ENCODE results near the gene PNMA6E.

PNMA6E gene

DNA sequence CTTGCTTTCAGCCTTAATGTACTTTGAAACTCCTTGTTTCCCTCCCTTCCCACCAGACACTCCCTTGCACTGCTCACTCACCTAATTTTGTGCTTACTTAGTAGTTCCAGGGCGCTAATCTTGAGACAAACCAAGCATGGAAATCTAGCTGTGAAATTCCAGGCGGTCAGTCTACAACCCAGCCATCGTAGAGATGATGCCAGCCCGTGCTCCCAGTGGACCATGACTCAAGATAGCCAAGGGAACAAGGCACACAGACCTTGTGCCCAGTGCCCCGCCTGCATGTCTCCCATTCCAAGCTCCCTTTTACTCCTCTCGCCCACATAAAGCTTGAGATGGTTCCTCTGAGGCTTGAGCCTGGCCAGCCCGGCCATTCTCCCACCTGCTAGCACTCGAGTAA lies 33.7 kb upstream of the PNMA6E start:
- DNase-seq, result no peak

DNA sequence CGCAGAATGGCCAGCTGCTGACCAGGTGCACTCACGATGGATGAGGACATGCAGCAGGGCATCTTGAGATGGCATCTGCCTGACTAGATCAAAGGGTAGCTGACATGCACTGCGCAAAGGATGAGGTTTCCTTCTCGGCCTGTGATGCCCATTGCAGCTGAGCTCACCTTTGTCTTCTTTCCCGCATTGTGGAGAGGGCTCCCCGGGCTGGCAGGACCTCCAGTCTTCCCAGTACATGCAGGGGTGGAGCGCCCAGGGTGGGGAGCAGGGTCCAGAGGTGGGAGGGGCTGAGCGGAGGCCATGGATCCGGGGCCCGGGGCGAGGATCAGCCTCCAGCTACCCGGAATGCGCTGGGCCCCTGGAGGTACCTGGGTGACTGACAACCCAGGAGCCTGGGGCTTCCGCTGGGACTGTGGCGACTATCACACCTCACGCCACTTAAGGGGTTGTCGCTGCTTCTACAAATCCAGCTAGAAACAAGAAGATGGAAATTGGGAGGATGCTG lies 32.7 kb upstream of the PNMA6E start:
- no peak for DNase-seq

DNA sequence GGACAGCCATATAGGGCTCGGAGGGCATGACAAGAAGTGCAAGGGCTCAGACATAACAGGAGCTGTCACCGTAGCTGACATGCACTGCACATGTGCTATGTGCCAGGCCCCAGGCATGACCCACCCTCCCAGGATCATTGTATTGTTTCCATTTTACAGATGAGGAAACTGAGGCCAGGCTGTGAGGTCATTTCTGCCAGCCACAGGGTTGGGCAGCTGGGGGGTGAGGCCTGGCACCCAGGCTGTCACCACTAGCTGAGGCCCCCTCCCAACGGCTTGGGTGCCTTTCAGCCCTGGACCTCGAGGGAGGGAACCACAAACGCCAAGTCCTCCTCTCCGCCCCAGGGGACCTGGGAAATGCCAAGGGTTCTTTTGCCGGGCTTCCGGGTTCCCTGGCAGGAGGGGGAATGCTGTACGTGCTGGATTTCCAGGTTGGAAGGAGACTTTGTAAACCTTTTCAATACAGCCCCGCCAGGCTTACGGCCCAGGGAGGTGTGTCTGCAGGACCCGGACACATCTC lies 32.1 kb upstream of the PNMA6E start:
- no peak for DNase-seq

DNA sequence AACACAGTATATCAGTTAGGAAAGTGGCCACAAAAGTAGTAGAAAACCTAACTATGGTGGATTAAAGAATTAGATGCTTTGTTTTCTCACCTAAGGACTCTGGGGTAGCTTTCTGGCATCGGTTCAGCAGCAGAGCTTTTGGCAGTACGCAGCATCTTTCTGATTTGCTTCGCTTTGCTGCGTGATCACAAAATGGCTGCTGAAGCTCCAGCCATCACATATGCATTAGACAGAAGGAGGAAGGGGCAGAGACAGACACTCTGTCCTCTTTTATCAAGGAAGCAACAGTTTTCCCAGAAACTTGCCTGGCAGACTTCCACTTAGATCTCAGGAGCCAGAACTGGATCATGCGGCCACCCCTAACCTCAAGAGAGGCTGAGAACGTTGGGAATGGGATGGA lies 29.6 kb upstream of the PNMA6E start:
- no peak for DNase-seq

DNA sequence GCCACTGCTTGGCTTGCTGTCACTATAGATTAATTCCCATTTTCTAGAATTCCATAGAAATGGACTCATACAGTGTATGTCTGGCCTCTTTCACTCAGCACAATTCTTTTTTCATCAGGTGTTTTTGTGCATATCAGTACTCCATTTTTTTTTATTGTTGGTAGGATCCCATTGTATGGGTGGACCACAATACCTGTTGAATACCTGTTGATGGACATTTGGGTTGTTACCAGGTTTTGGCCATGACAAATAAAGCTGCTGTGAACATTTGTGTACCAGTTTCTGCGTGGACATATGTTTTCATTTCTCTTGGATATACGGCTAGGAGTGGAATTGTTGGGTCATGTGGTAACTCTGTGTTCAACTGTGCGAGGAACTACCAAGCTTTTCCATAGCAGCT lies 25.1 kb upstream of the PNMA6E start:
- no peak for DNase-seq

DNA sequence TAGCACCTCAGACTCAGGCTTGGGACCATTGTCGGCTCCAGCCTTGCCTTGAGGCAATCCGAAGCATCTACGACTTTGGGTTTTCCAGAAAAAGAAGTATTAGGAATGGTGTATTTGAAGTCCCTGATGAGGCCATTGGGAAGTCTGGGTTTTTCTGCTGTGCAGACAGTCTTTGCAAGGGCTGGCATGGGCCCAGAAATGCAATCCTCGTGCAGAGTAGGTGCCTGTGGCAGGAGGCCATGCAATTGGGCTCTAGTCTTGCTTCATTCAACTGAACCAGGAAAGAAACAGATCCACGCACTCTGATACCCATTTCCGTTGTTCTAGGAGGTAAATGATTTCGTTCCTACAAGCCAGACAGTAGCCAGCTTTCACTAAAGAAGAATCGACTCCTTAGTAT lies 22.5 kb upstream of the PNMA6E start:
- DNase-seq, result no peak

DNA sequence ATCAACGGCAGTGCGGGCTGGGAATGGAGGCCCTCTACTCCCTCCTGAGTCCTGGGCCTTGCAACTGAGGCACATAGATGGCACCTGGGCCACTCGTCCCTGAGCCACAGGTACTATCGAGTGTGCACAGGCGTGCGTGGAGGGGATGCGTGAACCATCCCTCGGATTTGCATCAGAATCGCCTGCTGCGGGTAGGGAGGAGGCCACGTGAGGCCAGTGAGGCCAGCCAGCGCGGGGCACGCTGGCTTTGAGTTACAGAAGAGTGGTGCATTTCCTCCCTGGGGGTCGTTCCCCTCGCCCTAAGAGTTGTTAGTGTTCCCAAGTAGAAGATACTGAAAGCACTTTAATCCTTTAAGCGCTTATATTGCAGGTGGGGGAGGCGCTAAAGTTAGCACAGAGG lies 20.7 kb upstream of the PNMA6E start:
- DNase-seq, result no peak

DNA sequence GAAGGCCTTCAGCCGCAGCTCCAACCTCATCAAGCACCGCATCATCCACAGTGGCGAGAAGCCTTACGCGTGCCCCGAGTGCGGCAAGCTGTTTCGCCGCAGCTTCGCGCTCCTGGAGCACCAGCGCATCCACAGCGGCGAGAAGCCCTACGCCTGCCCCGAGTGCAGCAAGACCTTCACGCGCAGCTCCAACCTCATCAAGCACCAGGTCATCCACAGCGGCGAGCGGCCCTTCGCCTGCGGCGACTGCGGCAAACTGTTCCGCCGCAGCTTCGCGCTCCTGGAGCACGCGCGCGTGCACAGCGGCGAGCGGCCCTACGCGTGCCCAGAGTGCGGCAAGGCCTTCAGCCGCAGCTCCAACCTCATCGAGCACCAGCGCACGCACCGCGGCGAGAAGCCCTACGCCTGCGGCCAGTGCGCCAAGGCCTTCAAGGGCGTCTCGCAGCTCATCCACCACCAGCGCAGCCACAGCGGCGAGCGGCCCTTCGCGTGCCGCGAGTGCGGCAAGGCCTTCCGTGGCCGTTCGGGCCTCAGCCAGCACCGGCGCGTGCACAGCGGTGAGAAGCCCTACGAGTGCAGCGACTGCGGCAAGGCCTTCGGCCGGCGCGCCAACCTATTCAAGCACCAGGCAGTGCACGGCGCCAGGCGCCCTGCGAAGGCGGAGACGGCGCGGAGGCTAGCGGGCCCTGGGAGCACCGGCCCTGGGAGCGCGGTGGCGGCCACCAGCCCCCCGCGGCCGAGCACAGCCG lies 19.9 kb upstream of the PNMA6E start:
- DNase-seq, result no peak

DNA sequence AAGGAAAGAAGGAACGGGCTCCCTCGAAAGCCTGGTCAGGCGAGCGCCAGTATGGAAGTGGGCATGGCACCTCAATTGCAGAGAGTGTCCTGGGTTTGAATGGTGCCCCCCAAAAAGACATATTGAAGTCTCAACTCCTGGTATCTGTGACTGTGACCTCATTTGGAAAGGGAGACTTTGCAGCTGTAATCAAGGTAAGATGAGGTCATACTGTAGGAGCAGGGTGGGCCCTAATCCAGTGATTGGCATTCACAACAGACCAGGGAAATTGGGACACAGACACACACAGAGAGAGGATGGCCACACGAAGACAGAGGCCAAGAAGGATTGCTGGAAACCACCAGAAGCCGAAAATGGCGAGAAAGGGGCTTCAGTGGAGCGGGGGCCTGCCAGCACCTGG lies 16.5 kb upstream of the PNMA6E start:
- no peak for DNase-seq

DNA sequence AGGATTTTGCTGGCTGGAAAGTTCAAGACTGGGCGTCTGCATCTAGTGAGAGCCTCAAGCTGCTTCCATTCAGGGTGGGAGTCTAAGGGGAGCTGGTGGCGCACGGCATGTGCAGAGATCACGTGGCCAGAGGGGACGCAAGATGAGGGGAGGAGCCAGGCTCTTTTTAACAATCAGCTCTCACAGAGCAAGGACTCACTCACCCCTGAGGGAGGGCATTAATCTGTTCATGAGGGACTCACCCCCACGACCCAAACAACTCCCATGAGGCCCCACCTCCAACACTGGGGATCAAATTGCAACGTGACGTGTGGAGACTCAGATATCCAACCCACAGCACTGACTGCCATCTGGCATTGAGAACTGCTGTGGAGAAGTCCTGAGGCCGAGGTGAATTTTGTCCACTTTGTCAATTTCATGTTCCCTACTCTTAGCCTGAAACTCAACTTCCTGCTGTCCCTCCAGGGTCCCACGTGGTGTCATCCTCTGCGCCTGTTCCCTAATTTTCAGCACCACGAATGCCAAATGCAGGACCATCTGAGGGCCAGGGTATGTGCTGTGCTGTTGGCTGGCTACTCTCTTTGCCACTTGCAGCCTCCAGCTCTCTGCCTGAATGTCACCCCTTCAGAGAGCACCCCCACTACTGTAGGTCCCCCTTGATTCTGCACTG lies 15.8 kb upstream of the PNMA6E start:
- DNase-seq, result no peak

DNA sequence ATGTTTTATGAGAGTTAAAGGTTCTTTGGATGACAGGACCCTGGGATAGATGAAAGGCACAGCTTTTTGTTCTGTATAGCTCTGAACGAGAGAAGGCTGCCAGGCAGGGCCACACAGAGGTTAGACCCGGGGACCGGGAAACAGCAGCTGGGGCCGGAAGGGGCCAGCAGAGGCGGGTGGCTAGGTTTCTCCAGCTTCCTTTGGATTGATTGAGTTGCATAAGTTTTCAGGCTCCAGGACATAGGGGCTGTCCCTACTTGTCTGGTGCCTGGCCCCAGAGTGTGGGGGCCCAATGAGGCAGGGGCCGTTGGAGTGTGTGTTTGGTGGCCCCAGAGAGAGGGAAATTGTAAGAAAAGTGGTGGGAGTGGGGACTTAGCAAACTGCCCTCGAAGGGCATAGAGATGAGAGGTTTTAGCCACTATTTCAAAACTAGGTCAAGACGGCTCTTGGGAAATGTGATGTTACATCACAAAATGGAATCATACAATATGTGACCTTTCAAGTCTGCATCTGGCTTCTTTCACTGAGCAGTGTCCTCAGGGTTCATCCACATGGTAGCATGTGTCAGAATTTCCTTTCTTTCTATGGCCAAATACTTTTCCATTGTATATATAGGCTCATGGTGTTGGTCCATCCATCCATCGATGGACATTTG lies 13.8 kb upstream of the PNMA6E start:
- DNase-seq, result no peak

DNA sequence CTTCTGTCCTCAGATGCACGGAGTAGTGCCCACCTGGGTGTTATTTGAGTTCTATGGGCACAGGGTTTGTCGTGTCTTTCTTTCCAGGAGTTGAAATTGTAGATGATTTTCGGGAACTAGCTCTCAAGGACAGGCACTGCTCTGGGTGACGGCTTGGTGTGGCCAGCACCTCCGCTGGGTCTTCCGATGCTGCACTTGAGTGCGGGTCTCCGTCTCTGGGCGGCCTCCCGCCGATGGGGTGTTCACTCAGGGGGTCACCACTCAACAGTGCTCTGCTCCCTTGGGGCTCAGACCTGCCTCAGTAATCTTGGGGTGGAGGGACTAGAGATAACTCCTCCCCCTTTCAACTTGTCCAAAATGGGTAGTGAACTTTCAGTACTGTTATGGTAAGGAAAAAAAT lies 12.6 kb upstream of the PNMA6E start:
- DNase-seq, result no peak

DNA sequence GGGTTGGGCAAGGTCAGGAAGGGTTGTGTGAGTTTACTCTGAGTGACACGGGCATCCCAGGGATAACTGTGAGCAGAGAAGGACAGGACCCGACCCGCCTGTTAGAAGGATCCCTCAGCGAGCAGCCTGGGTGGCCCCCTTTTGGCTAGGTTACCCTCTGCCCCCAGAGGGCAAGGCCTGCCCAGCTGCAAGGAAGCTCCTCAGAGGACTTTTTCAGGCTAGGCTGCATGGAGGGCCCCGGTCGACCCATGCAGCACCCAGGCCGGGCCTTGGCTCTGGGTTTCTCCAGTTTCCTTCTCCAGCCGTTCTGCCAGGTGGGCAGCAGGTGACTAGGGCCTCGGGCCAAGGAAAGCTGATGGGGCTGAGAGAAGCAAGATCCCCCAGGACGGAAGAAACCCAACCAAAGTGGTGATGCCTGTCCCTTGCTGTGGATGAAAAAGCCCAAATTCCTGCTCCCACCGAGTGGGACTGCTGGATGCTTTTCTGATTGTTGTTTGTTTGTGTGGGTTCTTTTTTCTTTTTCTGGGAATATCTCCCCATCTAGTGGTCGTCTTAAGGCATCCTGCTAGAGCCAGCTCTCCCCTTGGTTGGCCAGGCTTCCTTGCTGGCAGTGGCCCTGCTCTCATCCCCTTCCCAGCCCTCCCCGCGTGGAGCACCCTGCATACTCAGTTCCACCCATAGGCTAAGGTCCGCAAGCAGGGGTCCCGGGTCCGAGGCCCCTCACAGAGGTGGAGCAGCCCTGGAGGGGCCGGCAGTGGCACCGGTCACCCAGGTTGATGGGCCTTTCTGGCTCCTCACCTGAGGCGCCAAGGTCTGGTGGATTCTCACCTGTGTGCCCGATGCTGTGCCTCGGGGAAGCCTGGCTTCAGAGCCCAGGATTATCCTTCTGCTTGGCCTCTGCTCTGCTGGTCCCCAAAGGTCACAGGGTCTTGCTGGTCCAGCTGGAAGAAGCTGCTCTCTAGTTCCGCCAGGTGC lies 11.9 kb upstream of the PNMA6E start:
- peak; percentile 16 for DNase-seq

DNA sequence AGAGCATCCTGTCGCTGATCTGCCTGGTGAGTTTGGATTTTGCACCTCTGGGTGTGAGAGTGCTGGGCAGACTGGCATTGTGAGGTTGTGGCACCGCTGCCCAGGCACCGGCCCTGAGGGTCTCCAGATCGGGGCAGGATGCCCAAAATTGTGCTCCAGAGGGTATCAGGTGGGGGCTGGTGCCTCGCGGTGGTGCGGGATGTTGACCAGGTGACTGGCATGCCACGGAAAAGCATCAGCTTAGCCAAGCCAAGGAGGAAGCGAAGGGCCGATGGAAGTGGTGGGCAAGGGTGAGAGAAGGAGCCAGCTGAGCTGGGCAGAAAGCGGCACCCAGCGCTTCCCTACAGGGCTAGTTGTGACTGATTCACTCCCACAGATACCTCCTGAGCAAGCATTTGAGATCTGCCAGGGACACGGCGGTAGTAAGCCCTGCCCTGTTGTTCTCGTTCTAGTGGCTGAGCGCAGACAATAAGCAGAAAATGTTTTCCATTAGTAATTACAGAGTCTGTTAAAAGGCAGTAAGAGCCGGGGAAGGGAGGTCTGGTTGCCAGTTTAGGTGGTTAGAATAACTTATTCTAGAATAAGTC lies 10.9 kb upstream of the PNMA6E start:
- peak; percentile 26 for DNase-seq

DNA sequence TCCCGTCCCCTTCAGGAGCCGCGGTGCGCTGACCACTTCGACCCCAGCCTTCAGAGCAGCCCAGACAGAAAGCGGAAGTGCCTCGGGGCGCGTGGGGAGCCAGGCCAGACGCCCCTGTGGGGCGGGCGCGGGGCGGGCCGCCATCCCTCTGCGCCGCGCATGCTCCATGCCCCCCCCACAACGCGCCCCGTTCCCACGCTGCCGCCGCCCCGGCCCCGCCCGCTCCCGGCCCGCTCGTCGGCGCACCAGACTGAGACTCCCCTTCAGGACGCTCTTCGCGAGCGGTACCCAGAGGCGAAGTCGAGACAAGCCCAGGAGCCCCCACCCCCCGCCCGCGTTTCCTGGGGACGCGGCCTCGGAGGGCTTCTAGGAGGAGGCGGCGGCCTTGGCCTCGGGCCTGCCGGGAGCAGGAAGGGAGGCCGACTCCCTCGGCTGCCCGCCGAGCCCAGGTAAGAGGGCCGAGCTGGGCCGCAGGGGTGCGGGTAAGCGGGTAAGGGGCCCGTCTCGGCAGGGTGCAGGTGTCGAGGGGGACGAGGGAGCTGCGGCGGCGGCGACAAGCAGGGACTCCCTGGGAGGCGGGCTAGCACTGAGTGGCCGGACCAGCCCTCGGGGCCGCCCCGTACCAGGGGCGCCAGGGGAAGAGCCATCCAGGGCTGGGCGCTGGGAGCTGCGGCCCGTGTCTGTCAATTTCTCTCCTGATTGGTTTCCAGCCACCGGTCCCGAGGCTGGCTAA lies 10.3 kb upstream of the PNMA6E start, which contains the start of gene ZFP92:
Gene ZFP92, plus strand, starts transcription at position 218 of the 733 bp plus-strand sequence. CDS start 6,851 bp downstream, outside the sequence.
- no peak for DNase-seq

DNA sequence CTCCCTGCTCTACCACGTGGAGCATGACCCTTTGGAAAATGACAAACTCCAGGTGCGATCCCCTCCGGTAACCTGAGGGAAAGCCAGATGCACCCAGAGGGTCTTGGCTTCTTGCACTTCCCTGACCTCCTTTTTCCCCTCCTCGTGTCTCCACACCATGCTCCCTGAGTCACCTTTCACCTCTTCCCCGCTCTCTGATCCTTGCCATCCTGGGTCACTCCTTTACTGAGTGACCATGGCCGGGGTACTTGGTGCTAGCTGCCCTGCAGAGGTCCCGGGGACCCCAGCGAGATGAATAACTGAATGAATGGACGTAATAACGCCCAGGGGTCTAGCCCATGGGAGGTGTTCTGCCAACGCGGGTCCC lies 9.7 kb upstream of the PNMA6E start:
- no peak for DNase-seq

DNA sequence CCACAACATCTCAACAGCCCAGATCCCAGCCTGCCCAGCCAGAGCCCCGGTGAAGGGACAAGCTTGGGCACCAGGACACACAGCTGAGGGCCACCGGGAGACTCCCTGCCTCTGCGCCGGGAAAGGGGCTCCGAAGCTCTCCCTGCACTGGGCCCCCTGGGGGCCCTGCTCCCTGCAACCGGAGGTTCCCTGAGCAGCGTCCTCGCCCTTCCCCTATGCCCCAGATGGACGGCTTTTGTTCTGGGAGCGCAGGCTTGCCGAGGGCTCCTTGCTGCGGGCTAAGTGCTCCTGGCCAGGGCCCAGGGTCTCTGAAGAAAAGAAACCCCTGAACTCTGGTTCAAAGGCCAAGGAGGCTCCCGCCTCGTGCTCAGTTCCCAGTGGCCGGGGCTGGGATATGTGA lies 9.2 kb upstream of the PNMA6E start:
- DNase-seq, result no peak

DNA sequence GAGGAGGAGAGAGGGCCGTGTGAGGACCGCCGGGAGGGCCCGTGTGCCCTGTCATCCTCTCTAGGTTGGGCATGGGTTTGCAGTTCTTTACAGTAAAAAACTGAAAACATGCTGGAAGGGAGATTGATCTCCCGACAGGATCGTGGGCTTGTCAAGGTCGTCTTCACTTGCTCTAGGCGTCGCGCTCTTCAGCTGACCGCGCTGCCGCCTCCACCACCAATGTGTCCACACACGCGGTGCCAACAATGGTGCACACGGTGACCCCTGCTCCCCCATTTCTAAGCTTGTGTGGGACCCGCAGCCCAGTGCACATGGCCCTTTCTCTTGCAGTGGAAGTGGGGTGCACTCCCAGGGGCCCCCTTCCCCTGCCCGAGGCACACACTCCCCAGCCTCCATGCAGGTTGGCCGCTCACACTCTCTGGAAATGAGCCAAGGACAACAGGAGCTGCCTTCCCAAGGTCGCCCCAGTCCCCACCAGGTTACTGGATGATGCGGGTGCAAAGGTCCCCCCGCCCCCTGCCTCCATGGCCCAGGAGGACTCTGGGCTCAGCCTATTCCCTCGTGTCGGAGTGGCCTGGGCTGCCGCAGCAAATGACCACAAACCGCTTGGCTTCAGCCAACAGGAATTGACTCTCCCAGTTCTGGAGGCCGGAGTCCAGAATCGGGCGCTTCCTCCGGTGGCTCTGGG lies 8.4 kb upstream of the PNMA6E start:
- no peak for DNase-seq

DNA sequence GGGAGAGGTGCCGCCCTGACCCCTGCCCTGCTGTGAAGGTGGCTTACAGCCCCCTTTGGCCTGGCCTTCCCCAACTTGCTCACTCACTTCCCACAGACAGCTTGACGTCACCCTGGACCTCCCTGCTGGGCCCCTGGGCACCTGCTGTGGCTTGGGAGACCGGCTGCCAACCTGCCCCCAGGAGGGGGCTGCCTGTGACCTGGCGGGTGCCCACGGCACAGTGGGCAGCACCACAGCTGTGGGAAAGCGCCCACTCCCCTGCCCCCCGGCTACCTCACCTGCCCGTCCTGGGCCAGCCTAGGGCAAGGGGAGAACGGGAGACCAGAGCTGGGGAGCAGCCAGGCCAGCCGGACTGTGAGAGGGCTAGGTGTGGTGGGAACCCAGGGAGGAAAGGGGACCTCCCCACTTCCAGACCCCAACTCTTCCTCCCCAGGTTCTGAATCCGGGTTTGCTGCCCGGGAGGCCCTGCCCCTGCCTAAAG lies 7.8 kb upstream of the PNMA6E start:
- DNase-seq, result no peak

DNA sequence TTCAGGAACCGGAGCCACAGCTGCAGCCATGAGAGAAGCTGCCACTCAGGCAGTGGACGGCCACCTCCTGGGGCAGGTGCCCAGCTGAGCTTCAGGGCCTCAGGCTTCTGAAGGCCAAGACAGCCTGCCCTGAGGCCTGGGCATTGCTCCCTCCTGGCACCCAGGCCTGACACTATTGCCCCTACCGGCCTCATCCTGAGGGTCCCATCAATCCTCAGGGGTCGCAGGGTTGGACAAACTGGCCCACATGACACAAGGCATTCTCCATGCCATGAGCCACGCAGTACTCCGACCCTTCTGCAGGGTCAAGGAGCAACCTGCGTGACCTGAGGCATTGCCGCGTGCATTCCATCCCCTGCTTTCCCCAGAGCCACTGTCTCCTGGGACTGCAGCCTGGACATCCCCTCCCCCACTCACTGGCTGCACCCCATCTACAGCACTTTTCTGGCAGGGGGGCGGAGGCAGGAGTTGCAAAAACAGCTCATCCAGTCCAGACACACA lies 7.1 kb upstream of the PNMA6E start:
- no peak for DNase-seq
